ENCODE measurements around the gene LANCL3.
"Not testable (repeated sequence)": the region's sequence is repeated elsewhere in the genome, so short reads cannot be mapped to it uniquely, and the experiment has no call there.

LANCL3 gene

DNA sequence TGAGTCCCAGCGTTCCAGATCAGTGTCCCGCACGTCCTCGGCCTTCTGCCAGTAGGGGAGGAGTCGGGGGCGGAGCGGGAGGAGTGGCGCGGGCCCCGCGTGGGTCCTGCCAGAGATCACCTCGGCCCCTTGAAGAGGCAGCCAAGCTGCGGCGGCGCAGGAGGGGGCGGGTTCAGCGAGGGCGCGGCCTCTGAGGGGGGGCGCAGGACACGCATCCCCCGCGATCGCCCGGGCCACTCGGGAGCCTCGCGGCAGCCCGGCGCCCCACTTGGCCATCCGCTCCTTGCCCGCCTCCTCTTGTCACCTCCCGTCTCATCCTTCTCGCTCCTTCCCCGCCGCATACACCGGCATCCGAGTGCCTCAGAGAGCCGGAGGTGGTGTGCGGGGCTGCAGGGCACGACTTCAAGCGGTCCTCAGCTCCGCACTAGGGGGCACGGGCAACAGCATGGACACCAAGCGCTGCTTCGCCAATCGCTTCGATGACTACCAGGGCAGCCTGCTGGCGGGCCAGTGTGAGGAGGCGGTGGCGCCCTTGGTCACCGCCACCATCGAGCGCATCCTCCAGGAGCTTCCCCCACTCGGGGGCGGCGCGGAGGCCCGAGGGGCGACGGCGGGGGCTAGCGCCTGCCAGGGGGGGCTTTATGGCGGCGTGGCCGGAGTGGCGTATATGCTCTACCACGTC lies at the start of gene LANCL3:
Gene LANCL3, plus strand, starts transcription at position 236 of the 682 bp plus-strand sequence. Its CDS starts 210 bp downstream, at position 446.
- peak; percentile 22 for DNase-seq (ENCODE audit: low spot score)

DNA sequence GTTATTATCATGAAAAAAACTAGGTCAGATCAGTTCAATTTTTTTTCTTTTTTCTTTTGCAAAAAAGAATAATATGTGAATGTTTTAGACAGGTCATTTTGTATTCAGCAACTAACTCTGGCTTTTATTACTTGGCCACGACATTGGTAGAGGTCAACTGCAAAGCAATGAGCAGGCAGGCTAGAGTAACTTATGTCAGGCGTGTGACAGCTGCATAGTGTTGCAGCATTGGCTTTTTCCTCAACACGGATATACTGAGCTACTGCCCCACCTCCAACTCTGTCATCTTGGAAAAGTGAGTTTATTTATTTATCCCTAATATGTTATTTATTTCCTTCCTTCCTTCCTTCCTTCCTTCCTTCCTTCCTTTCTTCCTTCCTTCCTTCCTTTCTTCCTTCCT lies 47.8 kb upstream of the LANCL3 start:
- not testable (repeated sequence) for DNase-seq (ENCODE audit: low spot score)

DNA sequence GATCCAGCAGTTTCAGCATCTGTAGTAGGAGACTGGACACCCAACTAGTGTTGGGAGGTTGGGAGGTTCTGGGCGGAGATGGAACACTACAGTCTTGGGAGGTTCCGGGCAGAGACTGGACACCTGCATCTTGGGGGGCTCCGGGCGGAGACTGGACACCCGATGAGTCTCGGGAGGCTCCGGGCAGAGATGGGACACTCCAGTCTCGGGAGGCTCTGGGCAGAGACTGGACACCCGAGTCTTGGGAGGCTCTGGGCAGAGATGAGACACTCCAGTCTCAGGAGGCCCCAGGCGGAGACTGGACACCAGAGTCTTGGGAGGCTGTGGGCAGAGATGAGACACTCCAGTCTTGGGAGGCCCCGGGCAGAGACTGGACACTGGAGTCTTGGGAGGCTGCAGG lies 29.5 kb upstream of the LANCL3 start:
- DNase-seq (ENCODE audit: low spot score): no peak

DNA sequence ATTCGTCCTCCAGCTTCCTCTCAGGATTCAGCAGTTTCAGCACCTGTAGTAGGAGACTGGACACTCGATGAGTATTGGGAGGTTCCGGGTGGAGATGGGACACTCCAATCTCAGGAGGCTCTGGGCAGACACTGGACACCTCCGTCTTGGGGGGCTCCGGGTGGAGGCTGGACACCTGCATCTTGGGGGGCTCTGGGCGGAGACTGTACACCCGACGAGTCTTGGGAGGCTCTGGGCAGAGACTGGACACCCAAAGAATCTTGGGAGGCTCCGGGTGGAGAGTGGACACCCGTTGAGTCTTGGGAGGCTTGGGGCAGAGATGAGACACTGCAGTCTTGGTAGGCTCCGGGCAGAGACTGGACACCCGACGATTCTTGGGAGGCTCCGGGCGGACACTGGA lies 28.7 kb upstream of the LANCL3 start:
- DNase-seq (ENCODE audit: low spot score): no peak

DNA sequence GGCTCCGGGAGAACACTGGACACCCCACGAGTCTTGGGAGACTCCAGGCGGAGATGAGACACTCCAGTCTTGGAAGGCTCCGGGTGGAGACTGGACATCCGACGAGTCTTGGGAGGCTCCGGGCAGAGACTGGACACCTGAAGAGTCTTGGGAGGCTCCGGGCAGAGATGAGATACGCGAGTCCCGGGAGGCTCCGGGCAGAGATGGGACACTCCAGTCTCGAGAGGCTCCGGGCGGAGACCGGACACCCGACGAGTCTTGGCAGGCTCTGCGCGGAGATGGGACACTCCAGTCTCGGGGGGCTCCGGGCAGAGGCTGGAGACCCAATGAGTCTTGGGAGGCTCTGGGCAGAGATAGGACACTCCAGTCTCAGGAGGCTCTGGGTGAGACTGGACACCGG lies 28.1 kb upstream of the LANCL3 start:
- DNase-seq (ENCODE audit: low spot score): no peak

DNA sequence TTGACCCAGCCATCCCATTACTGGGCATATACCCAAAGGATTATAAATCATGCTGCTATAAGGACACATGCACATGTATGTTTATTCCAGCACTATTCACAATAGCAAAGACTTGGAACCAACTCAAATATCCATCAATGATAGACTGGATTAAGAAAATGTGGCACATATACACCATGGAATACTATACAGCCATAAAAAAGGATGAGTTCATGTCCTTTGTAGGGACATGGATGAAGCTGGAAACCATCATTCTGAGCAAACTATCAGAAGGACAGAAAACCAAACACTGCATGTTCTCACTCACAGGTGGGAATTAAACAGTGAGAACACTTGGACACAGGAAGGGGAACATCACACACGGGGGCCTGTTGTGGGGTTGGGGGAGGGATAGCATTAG lies 26.9 kb upstream of the LANCL3 start:
- DNase-seq (ENCODE audit: low spot score): not testable (repeated sequence)

DNA sequence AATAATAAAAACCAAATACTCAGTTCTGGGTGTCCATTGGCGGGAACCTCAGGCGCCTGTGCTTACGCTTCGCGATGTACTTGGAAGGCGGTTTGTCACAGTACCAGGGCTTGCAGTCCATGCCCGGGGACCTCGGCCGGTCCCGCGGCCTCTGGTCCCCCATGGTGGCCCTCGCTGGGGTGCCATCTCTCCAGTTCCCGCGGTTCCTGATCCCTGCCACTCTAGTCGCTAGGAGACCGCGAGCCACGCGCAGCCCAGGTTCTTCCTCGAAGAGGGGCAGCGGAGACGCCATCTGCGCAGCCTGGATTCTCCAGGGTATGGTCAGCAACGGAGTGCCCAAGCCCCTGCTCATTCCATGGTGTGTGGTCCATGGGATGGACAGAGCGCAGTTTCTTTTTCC lies 26.4 kb upstream of the LANCL3 start:
- DNase-seq (ENCODE audit: low spot score): no peak

DNA sequence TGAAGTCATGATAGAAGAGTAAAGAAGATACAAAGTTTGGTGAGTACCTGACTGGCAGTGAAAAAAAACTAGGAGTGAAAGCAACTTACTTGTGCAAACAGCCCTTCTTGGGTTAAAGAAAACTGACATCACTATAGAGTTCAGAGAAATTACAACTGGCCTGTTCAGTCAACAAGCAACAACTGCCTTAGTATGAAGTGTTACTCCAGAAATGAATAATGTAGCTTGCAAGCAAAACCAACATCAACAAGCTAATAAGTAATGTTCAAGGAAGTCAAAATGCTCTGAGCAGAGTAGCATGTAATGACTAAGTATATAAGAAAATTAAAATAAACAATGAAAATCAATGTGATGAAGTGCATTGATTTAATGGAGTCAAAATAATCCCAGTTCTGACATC lies 21.8 kb upstream of the LANCL3 start:
- DNase-seq (ENCODE audit: low spot score): not testable (repeated sequence)

DNA sequence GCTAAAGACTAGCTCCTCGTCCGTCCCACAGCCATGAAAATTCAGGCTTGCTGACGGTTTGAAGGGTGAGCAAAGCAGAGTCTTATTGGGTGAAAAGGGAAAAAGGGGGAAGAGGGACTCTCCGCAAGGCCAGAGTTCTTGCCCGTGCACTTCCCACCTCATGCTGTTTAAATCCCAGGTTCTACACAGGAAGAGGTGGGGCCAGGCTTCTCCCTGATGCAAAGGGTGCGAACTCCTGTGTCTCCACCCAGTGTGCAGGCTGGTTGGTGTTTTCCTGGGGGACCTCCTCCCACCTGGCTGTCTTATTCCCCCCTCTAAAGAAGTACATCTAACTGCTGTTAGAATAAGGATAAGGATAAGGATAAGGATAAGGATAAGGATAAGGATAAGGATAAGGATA lies 18.0 kb upstream of the LANCL3 start:
- peak; percentile 21 for DNase-seq (ENCODE audit: low spot score)

DNA sequence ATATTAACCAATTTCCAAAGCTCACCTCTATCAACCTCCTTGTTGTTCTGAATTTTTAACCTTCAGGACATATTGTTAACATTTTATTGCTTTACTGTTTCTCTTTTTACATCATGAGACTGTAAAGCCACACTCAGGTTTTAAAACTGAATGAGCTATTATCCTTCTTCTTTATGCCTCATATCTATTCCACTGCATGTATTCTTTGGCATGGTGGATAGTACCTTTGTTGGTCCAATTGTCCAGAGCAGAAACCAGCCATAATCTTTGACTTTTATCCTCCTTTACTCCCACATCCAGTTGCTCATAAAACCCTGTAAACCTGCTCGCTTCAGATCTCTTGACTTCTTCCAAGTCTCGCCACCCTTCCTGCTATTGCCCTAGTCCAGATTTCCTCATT lies 6.2 kb upstream of the LANCL3 start:
- not testable (repeated sequence) for DNase-seq (ENCODE audit: low spot score)

DNA sequence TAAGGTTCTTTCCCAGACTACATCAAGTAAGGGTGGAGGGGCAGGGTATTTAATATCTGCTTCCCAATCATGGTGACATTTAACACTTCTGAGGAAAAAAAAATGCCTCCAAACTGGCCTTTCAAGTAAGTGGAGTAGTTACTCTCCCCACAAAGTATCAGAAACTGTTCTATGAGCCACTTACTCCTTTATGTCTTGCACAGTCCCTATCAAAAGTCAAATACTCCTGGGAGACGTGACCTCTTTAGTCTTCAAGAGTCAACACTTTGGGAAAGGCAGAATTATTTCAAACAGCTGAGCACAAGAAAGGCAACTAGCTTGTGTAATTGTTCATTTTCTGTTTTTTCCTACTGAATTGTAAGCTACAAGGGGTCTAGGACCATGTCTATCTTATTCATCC lies 1.1 kb upstream of the LANCL3 start:
- DNase-seq (ENCODE audit: low spot score): not testable (repeated sequence)

DNA sequence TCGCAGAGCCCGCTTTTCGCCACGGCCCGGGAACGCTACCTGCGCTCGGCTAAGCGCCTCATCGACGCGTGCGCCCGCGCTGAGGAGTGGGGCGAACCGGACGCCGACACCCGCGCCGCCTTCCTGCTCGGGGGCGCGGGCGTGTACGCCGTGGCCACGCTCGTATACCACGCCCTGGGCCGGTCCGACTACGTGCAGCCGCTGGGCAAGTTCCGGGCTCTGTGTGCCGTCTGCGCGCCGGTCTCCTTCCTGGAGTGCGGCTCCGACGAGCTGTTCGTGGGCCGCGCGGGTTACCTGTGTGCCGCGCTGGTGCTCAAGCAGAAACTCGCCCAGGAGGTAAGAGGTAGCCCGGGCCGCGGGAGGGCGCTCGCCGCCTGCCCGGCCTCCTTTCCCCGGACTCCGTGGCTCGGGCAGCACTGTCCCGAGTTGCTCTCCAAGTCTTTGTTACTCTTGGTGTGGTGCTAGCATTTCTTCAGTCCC lies 687 bp downstream of the LANCL3 start:
- DNase-seq (ENCODE audit: low spot score): peak; percentile 8

DNA sequence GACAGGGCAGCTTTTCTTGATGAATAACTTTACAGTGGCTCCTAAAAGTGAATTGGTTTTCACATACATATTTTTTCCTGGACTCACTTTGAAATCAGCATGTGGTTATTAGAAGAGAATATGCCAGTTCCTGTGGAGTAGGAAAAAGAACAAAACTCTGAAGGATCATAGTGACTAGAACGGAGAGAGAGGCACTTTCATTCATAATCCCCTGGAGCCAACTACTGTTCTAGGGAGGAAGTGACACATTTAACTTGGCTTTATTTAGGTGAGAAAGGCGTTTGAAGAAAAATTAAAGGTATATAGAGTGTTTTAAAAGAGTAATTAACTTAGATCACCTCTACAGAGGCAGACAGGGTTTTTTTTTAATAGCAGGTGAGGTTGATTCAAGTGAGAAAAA lies 1.7 kb downstream of the LANCL3 start:
- DNase-seq (ENCODE audit: low spot score): not testable (repeated sequence)

DNA sequence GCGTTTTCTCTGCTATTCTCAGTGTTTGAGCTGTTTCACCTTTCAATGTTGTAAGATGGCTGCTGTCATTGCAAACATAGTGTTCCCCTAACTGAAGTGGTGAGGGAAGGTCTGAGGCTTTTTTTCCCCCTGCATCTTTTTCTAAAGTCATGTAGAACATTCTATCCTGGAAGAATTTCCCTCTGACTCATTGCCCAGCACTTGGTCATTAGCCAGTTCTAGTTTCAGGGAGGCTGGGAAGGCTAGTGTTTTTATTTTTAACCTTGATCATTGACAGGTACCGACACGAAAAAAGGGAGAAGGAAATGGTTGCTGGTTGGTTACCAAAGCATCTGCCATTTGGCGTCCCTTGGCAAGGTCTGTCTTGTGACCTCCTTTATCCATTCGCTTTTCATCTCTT lies 6.6 kb downstream of the LANCL3 start:
- DNase-seq (ENCODE audit: low spot score): no peak

DNA sequence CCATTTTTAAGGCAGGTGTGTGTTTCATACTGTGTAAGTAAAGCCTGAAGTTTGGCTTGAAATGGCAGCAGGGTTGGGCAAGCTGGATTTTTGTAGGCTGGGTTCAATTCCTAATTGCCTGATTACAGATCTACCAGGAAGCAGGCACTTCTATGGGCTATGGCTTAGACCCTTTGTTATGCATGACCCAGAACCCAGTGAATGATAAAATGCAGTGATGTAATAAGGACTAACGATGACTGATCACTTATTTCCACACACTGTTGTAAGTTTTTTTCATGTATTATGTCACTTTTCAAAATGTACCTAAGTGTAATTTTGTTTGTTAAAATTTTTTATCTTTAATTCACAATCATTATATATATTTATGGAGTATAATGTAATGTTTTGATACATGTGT lies 8.6 kb downstream of the LANCL3 start:
- DNase-seq (ENCODE audit: low spot score): no peak

DNA sequence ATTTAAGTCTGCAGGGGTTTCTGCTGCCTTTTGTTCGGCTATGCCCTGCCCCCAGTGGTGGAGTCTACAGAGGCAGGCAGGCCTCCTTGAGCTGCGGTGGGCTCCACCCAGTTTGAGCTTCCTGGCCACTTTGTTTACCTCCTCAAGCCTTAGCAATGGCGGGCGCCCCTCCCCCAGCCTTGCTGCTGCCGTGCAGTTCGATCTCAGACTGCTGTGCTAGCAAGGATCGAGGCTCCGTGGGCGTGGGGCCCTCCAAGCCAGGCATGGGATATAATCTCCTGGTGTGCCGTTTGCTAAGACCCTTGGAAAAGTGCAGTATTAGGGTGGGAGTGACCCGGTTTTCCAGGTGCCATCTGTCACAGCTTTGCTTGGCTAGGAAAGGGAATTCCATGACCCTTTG lies 15.9 kb downstream of the LANCL3 start:
- not testable (repeated sequence) for DNase-seq (ENCODE audit: low spot score)

DNA sequence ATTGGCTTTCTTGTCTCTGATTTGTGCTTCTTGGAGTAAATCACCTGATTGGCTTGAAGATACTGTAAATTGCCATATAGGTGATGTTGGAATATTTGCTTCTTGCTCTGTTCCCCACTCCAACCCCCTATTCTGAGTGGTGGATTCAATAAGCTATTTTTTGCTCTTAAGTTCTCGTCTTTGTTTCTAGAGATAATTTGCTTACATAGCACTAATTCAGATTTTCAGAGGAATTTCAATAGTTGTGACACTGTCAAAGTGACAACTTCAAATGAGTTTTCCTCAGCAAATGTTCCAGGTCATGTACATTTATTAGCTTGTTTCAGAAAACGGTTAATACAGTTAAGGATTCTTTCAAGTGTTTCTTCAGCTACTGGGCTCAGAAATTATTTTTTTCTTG lies 18.6 kb downstream of the LANCL3 start:
- DNase-seq (ENCODE audit: low spot score): no peak

DNA sequence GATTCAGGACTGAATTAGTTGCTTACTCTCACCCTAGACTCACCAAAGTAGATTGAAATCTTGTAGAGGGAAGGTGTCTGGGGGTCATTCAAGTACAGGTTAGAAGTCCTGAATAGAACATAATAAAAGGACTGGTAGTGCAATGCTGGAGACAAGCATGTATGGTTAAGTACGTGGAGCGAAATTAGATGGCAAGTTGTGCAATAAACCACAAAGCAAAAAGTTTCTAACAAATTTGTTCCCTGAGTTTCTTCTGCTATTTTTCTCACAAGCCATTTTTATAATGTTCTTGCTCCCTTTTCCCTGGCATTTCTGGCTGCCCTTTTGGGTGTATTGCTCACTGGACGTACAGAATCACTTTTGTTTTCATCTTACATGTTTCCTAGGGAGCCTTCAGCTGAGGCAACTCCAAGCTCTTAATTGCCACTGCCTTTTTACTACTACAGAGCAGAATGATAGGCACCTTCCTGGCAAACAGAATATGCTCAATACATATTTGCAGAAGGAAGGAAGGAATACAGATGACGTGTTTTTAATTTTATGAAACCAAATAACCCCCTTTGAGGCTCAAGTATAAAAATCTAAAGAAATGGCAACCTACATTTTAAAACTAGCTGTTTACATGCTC lies 23.4 kb downstream of the LANCL3 start:
- no peak for DNase-seq (ENCODE audit: low spot score)

DNA sequence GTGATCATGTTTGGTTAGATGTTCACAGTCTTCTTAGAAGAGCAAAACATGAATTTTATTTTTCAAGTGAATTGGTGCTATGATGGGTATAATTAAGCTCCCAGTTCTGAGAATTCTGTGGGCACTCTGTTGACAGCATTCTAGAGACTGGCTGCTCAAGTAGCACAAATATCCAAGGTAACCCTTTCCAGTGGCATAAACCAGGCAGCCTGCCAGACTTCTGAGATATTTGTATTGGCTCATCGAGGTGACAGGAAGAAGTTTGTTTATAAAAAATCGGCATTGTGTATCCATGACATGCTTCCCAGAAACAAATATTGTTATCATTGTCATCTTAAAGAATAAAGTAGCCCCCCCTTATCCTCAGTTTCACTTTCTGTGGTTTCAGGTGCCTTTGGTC lies 28.3 kb downstream of the LANCL3 start:
- DNase-seq (ENCODE audit: low spot score): no peak

DNA sequence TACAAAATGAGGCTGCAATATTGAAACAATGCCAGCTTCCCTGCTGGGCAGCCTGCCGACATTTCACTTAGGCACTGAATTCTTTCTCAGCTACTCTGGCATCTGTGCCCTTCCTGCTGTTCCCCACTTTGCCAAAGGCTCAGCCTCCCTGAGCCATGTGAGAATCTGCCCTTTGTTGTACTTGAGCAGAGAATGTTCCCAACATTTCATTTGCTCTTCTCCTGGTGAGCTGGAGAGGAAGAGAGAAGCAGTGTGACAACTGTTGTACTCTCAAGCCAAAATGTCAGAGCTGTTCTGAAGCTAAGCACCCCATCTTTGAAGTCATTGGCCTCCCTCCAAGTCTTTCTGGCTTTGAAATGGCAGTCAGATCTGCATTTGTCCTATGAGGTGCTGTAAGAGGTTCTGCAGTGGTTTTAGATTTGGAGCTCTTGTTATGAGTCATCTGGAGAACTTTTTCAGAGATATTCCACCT lies 32.5 kb downstream of the LANCL3 start:
- DNase-seq (ENCODE audit: low spot score): no peak

DNA sequence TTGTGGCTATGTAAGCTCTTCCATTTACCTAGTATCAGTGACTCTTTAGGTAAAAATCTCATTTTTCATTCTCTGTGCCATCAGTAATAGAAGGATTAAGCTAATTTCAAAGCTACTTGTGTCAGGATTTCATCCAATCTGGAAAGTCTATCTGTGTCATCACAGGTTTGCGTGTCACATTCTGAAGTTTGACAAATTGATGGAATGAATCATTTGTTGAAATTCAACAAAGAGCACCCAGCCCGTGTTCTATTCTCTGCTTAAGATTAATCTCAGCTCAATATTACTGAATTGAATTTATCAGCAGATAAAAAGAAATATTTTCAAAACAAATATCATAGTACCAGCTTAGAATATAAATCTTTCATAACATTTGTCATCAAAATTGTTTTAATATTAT lies 35.8 kb downstream of the LANCL3 start:
- DNase-seq (ENCODE audit: low spot score): no peak

DNA sequence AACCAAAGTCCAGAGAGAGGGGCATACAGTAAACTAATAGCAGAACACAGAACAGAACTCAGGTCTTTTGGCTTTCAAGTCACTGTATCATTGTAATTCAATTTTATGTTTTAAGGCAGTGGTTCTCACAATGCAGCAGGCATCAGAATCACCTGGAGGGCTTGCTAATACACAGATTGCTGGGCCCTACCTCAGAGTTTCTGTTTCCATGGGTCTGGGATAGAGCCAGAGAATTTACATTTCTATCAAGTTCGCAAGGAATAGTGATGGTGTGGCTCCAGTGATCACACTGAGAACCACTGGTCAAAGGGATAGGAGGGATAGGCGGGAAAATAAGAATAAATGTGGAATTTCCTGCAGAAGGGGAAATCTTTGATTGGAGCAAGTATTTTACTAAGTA lies 36.7 kb downstream of the LANCL3 start:
- DNase-seq (ENCODE audit: low spot score): no peak

DNA sequence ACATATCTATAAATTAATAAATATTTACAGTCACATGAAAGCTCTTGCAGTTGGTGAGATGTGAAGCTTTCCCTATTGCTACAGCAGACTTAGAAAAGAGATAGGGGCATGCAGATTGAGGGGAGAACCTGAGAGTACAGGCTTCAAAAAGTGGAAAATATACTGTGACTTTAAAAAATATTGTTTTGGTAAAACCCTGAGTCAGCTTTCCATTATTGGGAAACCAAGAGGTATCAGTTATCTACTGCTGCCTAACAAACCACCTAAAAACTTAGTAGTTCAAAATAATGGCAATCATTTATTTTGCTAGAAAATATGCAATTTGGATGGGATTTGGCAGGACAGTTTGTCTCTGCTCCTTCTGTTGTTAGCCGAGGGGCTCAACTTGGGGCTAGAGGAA lies 38.3 kb downstream of the LANCL3 start:
- DNase-seq (ENCODE audit: low spot score): no peak

DNA sequence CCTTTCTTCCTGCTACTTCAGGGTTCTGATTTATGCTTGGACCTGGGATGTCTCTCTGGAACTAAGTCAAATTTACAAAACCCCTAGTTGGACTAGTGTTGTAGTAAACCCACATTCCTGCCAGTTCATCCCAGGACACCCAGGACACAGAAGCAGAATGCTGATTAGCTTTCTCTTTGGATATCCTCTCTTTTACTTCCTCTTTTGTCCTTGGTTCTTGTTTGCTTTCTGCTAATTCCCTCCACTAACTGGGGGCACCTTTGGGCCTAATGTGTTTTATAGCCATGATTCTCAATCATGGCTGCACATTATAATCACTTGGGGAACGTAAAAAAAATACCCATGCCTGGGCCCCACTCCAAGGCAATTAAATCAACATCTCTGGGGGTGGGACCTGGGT lies 42.5 kb downstream of the LANCL3 start:
- DNase-seq (ENCODE audit: low spot score): no peak
